ENCODE measurements around the gene ARHGEF37. TPM values are rescaled to one million over a fixed set of nuclear protein-coding genes. Genes with fewer than 3 reads are reported as not detected.

ARHGEF37 gene
- total and polyA plus RNA-seq, 2 of the 8 experiments (the other 6 are each of a cell fraction or from before 2014, with no cell fraction given), result 0.21 to 0.48 TPM

DNA sequence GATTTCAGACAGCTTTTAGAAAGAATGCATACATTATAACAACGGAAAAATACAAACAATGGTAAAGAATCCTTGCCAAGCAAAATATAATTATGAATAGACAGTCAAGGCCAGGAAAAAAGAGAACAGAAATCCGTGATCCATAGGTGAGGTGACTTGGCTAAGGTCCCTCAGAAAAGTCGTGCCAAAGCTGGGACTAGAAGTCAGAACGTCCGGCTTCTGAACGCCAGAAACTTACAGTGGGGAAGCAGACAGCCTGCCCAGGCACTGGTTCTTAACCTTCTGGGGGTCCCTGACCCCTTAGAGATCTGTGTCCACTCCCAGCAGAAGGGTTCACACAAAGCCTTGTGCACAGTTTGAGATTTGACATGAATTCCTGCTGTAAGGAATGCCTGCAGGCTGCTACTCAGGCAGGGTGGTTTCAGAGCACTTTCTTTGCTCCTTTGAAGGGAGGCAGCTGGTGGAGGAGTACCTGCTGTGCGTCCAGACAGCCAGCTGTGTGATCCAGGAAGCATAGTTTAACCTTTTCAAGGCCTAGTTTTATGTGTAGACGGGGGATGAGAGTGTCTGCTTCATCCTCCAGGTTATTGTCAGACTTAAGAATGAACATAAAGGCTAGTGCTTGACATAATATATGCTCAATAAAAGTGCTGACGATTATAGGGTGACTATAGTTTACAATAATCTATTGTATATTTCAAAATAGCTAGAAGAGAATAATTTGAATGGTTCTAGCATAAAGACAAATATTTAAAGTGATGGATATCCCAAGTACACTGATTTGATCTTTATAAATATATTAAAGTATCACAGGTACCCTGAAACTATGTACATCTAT lies 852 bp downstream of the ARHGEF37 start:
- Histone ChIP-seq H3K36me3 (ENCODE audit: control insufficient read depth in 2 of 4, insufficient read depth in 4 of 4, low read length in 3 of 4) (no peaks in the 10 kb centered on the region), H4K20me1 (replicated peaks in 1 of 2; ENCODE audit: control insufficient read depth in 1 of 2, insufficient read depth in 2 of 2, low read length in 2 of 2) (no peaks in the 10 kb centered on the region), H3K56ac (replicated peaks; ENCODE audit: insufficient read length, low read depth, low read length) (no peak overlapping the region), H4K5ac (ENCODE audit: insufficient read length, low read depth, low read length) (no peak overlapping the region), H2BK20ac (ENCODE audit: low read length) (no peak overlapping the region), H2BK15ac (ENCODE audit: low read length) (no peak overlapping the region), H3K4me1 (replicated peaks in 1 of 4; ENCODE audit: control insufficient read depth in 3 of 4, insufficient read depth in 4 of 4, low read length in 3 of 4) (peaks cover 0 to 14% (median 5%) of the 10 kb centered on the region in 4 experiments; a peak in 6 of 7 replicates), H3K4me3 (ENCODE audit: extremely low read depth in 1 of 4, insufficient read depth in 2 of 4, low read depth in 3 of 4, low read length in 4 of 4) (peak overlapping the region; percentile 20 to 64 (median 45); a peak in 5 of 8 replicates), H3K18ac (ENCODE audit: extremely low read depth, low read length) (peak overlapping the region; percentile 9; the same call in 1 of the 2 replicates), H3K23me2 (ENCODE audit: low read depth, low read length) (peaks cover 10% of the 10 kb centered on the region), H3K79me1 (ENCODE audit: low read depth, low read length) (no peaks in the 10 kb centered on the region), H3K27me3 (replicated peaks in 1 of 4; ENCODE audit: control insufficient read depth in 3 of 4, extremely low read depth in 1 of 4, insufficient read depth in 3 of 4, low read length in 3 of 4) (peaks cover 0 to 18% (median 13%) of the 10 kb centered on the region in 4 experiments; a peak in 6 of 7 replicates), H3K4ac (replicated peaks; ENCODE audit: insufficient read length, low read depth, low read length) (no peak overlapping the region), H4K8ac (ENCODE audit: extremely low read depth, insufficient read depth, low read length) (no peak overlapping the region), H3K23ac (ENCODE audit: insufficient read length) (no peak overlapping the region), H2BK5ac (ENCODE audit: low read depth, low read length) (no peak overlapping the region), H3K79me2 (ENCODE audit: control insufficient read depth in 1 of 2, insufficient read depth in 2 of 2, low read length in 2 of 2) (no peaks in the 10 kb centered on the region), H3K14ac (ENCODE audit: insufficient read length) (no peak overlapping the region), H2BK12ac (ENCODE audit: low read depth, low read length) (no peak overlapping the region), H3K4me2 (ENCODE audit: insufficient read depth in 1 of 2, low read depth in 2 of 2, low read length in 2 of 2) (peak overlapping the region; percentile 77 to 87), H2AK5ac (ENCODE audit: low read depth, low read length) (no peak overlapping the region), H3K27ac (ENCODE audit: low read depth, low read length) (no peak overlapping the region), H2AFZ (ENCODE audit: low read length) (0 out of 2 replicates have a peak overlapping the region, but pooled peaks have one; percentile 21), H4K91ac (replicated peaks; ENCODE audit: insufficient read length, low read length) (no peak overlapping the region), H2BK120ac (replicated peaks; ENCODE audit: low read depth, low read length) (no peak overlapping the region), H3K9ac (replicated peaks in 1 of 4; ENCODE audit: extremely low read depth in 1 of 4, low read depth in 3 of 4, low read length in 3 of 4) (no peak overlapping the region), H3K9me3 (ENCODE audit: insufficient read depth in 2 of 2, low read depth in 1 of 2, low read length in 1 of 2) (no peaks in the 10 kb centered on the region)
- DNase-seq (ENCODE audit: low read depth in 1 of 2, low spot score in 2 of 2) (peak in 1 of 2 experiments; percentile 58), FAIRE-seq (peak; percentile 82)
- CTCF ChIA-PET (ENCODE audit: partially characterized antibody), result interaction anchor here (0.6 to 5.6 kb wide), 15 partner anchors 9 to 303 kb away, joined by 3 to 33 read pairs (median 3); no protein-coding TSS in a partner anchor
- POLR2A ChIA-PET (ENCODE audit: partially characterized antibody), result interaction anchor here (0.6 to 1.8 kb wide), 4 partner anchors 20 to 82 kb away, joined by 3 to 5 read pairs (median 3); no protein-coding TSS in a partner anchor
- 33% methylated on average over 9 of the region's 9 CpGs; no CpG with 5 or more reads in 1 of the 2 experiments for WGBS, 2 experiments (ENCODE audit: extremely low coverage in 1 of 2, insufficient coverage in 1 of 2, insufficient read length in 1 of 2, insufficient replicate concordance in 2 of 2, low coverage in 1 of 2, low lambda C conversion rate in 2 of 2, missing lambda C conversion rate in 1 of 2)
- peak; percentile 84 to 88; a peak in 3 of 4 replicates for TF ChIP-seq SIN3A (conservative IDR thresholded peaks at IDR 0.05 in 1 of 2, IDR thresholded peaks at IDR 0.05 in 1 of 2; ENCODE audit: low read depth in 1 of 2, low read length in 2 of 2)
- TF ChIP-seq KDM1A (IDR thresholded peaks at IDR 0.05; ENCODE audit: borderline replicate concordance, low read length), result no peak
- no peak for TF ChIP-seq BACH1 (IDR thresholded peaks at IDR 0.05; ENCODE audit: low read length)
- 0 out of 2 replicates have a peak, but pooled peaks have one; percentile 61 for TF ChIP-seq TEAD4 (IDR thresholded peaks at IDR 0.05; ENCODE audit: low read depth, low read length)
- TF ChIP-seq KDM4A (IDR thresholded peaks at IDR 0.05; ENCODE audit: low read depth, low read length, severe bottlenecking), result no peak
- no peak for TF ChIP-seq RAD21 (IDR thresholded peaks at IDR 0.05 in 1 of 2, conservative IDR thresholded peaks at IDR 0.05 in 1 of 2; ENCODE audit: low read depth in 2 of 2, low read length in 2 of 2)
- no peak for TF ChIP-seq FOSL1 (IDR thresholded peaks at IDR 0.05; ENCODE audit: insufficient read depth, low read depth, low read length)
- peak; percentile 89 for TF ChIP-seq TCF12 (IDR thresholded peaks at IDR 0.05; ENCODE audit: low read depth, low read length)
